Dermis microvascular lymphatic vessel endothelial cell (primary cell): Measurements from ENCODE around the gene ANKRD34B. TPM values are rescaled to one million over a fixed set of nuclear protein-coding genes. Genes with fewer than 3 reads are reported as not detected.
"Not testable (repeated sequence)": the region's sequence is repeated elsewhere in the genome, so short reads cannot be mapped to it uniquely, and the experiment has no call there.

Experiments used
- DNase-seq, 2 donors: peaks; one replicate each; pipeline versions ENCODE4 v3.0.0 to v3.0.0-alpha.2; 2010; ENCODE audit warnings: low read depth in 2 of 2
- total RNA-seq: library from RNA; depleted of rRNA; stranded (reverse); fragments of >200 nt; gene quantifications from 2 replicates; pipeline ENCODE4 v1.2.1, GENCODE V29; 2014

Gene ANKRD34B
- not detected in 2 replicates for total RNA-seq

GRCh38 chr5:80569961-80570786 lies at the start of gene ANKRD34B:
Gene ANKRD34B (minus strand): TSS chr5:80570280. CDS start chr5:80560019, 10,261 bp downstream.
- peak in 1 of 2 donors; percentile 12 for DNase-seq

DNA sequence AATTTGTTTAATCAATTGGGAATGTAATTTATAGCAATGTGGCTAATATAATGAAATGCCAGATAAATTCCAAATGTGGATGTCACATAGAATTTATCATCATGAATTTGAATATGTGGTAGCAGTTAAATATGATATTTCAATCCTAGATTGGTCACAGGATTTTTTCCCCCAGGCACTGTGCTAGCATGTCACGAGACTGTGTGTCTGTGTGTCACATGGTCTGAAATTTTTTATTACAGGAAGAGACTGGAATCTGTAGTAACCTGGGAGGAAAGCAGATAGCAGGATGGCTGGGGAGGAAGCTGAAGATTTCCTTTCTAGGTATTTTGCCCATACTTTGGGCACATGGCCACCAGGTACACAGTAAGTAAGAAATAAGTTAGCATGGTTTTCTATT lies 49.0 kb upstream of the ANKRD34B start:
- DNase-seq = peak; percentile 13 to 15

- no peak for DNase-seq
Observed at GRCh38 chr5:80618438-80618837, 48.4 kb upstream of the ANKRD34B start.

DNA sequence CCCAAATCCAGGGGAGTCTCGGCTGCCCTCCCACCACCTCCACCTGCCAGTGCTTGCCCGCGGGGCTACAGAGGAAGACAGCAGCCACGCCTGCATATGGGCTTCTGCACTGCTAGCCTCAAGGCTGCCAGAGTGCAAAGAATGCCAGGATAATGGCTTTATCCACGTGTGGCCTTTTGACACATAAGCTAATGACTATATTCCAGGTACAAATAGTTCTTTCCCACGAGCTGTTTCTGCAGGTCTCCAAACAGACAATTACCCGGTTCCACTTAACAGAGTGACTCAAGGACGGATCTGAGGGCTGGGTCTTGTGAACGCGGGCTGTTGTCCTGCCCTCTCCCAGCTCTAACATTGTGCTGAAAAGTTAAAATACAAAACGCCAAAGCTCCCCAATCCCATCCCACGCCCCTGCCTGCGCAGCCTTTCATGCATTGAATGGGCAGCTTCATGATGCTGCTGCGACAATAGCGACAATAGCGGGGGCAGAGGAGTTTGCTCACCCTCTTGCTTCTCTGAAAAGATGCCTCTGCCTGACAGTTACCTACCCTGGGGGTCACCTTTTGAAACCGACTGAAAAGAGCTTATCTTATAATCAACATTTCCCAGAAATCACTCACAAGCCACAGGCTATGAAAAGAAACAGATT lies 45.3 kb upstream of the ANKRD34B start:
- DNase-seq = no peak

DNA sequence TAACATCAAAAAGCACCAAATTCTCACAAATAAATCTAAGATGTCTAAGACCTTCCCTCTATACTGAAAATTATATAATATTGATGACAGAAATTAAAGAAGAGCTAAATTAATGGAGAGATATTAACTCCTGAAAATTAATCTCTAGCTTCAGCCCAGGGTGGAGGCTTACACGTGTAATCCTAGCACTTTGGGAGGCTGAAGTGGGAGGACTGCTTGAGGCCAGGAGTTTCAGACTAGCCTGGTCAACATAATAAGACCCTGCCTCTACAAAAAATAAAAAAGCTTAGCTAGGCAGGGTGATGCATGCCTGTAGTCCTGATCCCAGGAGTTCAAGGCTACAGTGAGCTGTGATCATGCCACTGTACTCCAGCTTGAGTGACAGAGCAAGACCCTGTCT lies 39.6 kb upstream of the ANKRD34B start:
- no peak for DNase-seq

GRCh38 chr5:80608731-80609130 lies 38.7 kb upstream of the ANKRD34B start:
- no peak for DNase-seq

- no peak for DNase-seq
Observed at GRCh38 chr5:80607832-80608231, 37.8 kb upstream of the ANKRD34B start.

DNA sequence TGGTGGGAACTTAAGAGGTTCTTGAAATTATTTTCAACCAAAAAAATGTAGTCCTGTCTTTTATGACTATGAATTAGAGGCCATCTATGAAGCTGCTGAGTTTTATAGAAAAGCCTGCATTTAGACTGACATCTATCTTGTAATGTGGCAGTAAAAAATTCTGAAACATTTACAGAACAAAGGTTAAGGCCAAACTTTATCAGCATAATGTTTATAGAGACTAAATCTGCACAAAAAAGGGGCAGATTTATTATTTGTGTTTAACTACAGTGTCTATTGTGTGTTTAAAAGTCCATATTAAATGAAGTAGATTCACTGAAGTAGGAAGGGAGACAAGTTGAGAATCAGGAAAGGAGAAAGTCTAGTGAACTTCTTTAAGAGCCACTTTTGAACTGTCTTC lies 37.3 kb upstream of the ANKRD34B start:
- no peak for DNase-seq

- DNase-seq = no peak
Observed at GRCh38 chr5:80600943-80601693, 31.0 kb upstream of the ANKRD34B start.

- no peak for DNase-seq
Observed at GRCh38 chr5:80597500-80597899, 27.4 kb upstream of the ANKRD34B start.

DNA sequence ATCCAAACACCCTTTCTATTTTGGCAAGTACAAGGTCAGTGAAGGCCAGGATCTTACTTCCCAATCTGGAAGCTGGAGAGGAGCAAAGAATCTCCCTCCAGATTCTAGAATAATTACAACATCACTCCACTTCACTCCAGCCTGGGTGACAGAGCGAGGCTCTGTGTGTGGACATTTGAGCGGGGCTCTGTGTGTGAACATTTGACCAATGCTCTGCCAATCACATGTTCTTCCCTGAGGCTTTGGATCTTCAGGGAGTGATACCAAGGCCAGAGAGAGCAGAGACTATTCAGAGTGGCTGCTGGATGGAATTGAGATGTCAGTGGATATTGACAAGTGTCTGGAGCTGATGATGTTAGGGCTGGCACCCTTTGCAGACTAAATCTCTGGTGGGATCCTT lies 24.7 kb upstream of the ANKRD34B start:
- DNase-seq = no peak

GRCh38 chr5:80592761-80593160 lies 22.7 kb upstream of the ANKRD34B start:
- no peak for DNase-seq

DNA sequence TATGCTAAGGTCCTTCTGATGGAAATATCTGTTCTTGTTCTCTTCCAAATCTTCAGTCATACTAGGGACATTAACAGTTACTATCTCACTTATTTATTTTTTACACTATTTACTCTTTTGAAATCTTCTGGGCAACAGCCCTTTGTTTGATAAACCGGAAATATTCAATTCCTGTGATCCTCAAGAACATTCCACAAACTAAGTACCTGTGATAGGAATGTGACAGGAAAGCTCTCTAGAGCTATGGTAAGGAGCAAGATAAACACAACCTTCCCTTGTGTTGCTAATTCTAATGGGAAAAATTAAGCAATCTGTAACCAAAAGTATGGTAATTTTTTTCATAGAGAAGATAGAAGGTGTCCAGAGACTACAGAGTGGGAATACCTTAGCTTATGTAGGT lies 22.0 kb upstream of the ANKRD34B start:
- no peak for DNase-seq

GRCh38 chr5:80591352-80591751 lies 21.3 kb upstream of the ANKRD34B start:
- DNase-seq = no peak

- DNase-seq = no peak
Observed at GRCh38 chr5:80590766-80591165, 20.7 kb upstream of the ANKRD34B start.

DNA sequence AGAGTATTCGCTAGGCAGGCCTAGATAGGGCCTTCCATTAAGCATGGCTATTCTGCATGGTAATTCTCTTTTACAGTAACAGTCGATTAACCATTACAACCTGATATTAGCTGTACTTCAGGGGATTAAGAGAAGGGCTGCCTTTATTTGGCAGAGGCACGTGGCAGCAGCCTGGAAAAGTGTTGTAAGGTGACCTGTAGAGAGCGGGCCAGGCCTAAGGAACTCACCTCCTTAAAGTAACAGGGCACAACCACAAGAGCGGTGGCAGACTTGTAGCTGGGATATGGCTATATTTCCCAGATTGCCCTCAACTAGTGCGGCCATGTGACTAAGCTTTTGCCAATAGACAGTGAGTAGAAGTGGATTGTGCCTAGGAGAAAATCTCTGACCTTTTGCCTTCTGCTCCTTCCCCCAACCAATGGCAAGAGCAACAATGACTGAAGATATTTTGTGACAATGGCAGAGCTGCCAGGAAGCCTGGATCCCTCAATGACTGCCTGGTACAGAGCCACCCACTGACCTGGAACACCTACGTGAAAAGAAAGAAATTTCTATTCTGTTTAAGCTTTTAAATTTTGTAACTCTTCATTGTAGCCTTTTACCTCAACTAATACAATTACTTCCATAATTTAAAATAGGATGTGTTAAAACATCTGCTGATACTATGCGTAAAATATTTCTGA lies 18.9 kb upstream of the ANKRD34B start:
- no peak for DNase-seq

GRCh38 chr5:80584770-80585169 lies 14.7 kb upstream of the ANKRD34B start:
- DNase-seq = no peak

DNA sequence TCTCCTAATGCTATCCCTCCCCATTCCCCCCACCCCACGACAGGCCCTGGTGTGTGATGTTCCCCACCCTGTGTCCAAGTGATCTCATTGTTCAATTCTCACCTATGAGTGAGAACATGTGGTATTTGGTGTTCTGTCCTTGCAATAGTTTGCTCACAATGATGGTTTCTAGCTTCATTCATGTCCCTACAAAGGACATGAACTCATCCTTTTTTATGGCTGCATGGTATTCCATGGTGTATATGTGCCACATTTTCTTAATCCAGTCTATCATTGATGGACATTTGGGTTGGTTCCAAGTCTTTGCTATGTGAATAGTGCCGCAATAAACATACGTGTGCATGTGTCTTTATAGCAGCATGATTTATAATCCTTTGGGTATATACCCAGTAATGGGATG lies 10.2 kb upstream of the ANKRD34B start:
- DNase-seq = not testable (repeated sequence)

DNA sequence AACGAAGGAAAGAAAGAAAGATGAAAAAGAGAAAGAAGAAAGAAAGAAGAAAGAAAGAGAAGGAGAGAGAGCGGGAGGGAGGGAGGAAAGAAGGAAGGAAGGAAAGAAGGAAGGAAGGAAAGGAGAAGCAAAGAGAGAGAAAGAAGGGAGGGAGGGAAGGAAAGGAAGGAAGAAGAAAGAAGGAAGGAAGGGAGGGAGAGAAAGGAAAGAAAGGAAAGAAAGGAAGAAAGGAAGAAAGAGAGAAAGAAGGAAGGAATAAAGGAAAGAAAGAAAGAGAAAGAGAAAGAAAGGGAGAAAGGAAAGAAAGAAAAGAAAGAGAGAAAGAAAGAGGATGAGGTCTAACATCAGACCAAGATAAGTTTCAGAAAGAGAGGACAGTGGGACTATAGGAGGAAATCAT lies 9.0 kb upstream of the ANKRD34B start:
- no peak for DNase-seq

DNA sequence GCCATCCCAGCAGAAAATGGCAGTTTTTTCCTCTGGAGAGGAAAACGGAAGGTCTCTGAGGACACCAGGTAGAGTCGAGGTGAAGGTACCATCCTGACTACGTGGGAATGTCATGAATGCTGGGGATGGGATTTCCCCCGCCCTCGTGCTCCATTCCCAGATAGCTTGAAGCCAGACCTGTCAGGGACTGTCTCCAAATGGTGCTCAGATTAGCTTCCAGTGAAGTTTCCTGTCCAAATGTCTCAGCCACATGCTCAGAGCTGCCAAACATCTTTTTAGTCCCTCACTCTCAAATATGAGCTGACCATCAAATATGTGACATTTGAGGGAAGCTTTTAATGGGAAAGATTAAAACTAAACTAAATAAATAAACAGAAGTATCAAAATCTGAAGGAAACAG lies 7.6 kb upstream of the ANKRD34B start:
- DNase-seq = no peak

GRCh38 chr5:80576383-80576782 lies 6.3 kb upstream of the ANKRD34B start:
- no peak for DNase-seq

DNA sequence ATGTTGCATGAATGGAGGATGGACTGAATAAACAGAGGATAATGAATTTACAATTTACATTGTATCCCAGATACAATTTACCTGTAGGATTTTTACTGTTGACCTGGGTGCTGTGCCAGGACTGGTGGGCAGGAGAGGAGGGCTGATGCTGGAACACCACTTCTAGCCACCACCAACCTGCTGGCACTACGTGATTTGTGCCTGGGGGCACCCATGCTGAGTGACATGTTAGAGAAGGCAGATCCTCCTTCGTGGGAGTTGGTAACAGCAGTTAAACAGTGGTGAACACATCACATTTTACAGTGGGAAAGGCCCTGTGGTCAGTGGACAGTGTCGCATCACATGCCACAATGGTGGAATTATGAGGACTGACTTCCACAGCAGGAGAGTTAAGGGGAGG lies 3.0 kb upstream of the ANKRD34B start:
- DNase-seq = no peak
